ENCODE results near the gene ZNF140.

DNA sequence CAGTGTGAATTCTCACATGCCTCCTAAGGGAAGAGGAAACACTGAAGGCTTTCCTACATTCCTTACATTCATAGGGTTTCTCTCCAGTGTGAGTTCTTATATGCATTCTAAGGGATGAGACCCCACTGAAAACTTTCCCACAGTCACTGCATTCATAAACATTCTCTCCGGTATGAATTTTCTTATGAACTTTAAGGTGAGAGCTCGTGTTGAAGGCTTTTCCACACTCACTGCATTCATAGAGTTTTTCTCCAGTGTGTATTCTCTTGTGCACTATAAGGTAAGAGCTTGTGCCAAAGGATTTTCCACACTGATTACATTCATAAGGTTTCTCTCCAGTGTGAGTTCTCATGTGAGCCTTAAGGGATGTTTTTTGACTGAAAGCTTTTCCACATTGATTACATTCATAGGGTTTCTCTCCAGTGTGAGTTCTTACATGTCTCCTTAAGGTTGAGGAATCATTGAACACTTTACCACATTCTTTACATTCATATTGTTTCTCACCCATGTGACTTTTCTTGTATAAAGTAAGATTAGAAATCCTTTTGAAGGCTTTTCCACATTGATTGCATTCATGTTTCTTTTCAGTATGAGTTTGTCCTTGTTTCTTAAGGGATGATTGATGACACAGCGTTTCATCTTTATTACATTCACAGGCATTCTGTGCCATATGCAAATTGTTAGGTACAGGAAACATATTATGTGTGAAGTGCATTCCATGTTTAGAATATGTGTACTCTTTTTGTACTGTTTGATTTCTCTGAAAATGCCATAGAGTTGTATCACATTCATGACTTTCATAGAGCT, 39.9 kb downstream of the ZNF140 start:
- TF ChIP-seq, protein P1, sequence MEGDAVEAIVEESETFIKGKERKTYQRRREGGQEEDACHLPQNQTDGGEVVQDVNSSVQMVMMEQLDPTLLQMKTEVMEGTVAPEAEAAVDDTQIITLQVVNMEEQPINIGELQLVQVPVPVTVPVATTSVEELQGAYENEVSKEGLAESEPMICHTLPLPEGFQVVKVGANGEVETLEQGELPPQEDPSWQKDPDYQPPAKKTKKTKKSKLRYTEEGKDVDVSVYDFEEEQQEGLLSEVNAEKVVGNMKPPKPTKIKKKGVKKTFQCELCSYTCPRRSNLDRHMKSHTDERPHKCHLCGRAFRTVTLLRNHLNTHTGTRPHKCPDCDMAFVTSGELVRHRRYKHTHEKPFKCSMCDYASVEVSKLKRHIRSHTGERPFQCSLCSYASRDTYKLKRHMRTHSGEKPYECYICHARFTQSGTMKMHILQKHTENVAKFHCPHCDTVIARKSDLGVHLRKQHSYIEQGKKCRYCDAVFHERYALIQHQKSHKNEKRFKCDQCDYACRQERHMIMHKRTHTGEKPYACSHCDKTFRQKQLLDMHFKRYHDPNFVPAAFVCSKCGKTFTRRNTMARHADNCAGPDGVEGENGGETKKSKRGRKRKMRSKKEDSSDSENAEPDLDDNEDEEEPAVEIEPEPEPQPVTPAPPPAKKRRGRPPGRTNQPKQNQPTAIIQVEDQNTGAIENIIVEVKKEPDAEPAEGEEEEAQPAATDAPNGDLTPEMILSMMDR (conservative IDR thresholded peaks at IDR 0.05), result no peak
- TF ChIP-seq EZH2 (IDR thresholded peaks at IDR 0.05; ENCODE audit: low read depth), result no peak

All from PC-9 (cell line).